Tibial nerve (tissue), 3 donors: Measurements from ENCODE around the gene ZSCAN5B.

Source experiments
- CTCF ChIP-seq, 5 experiments: fragments of 200-600 bp in 3 of 5; fragments of 450-650 bp in 2 of 5; sonication (generic) in 3 of 5; IDR thresholded peaks; one replicate each; pipeline ENCODE4 v1.5.1; 2016 to 2019; ENCODE audit warnings: antibody characterized with exemption in 5 of 5, mild to moderate bottlenecking in 3 of 5, moderate library complexity in 2 of 5
- POLR2A ChIP-seq, 2 donors: fragments of 450-650 bp; IDR thresholded peaks; one replicate each; pipeline ENCODE4 v1.6.1; 2017; ENCODE audit warnings: antibody characterized with exemption in 2 of 2, mild to moderate bottlenecking in 2 of 2, moderate library complexity in 2 of 2

DNA sequence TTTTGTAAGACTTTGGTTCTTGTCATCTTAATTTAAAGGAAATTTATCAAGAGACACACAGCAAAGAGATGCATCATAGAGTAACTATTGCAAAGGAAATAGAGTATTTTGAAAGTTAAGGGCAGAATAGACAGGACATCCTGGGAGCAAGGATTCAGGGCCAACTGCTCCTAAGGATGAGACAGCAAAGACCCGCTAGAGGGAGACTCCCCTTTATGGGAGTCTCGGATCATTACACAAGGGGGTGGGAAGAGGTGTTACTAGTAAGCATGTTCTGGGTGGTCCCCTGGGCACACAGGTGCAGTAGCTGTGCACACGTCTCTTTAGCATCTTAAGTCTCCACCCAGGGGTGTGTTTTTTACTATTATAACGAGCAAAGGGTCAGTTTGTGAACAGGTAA, 14.1 kb upstream of the ZSCAN5B start:
- no peak for TF ChIP-seq CTCF (IDR thresholded peaks at IDR 0.05)
- no peak for TF ChIP-seq POLR2A (IDR thresholded peaks at IDR 0.05)
